Measurements from ENCODE around the gene TRMT61A. TPM values are rescaled to one million over a fixed set of nuclear protein-coding genes. Genes with fewer than 3 reads are reported as not detected.

The TRMT61A gene
- total RNA-seq, 1 donor from 2014 or later, result 13.7 TPM

GRCh38 chr14:103558071-103558882 is 29.3 kb downstream of the TRMT61A start:
- Histone ChIP-seq H3K4me3 (ENCODE audit: low read depth, low read length) (no peak overlapping the region), H3K36me3 (ENCODE audit: control insufficient read depth, insufficient read depth, low read length) (peaks cover 7% of the 10 kb centered on the region), H3K27me3 (ENCODE audit: control insufficient read depth, insufficient read depth, low read length) (no peaks in the 10 kb centered on the region)
- no peak for TF ChIP-seq CTCF (IDR thresholded peaks at IDR 0.05; ENCODE audit: insufficient read depth, low read length, severe bottlenecking)
- no peak for FAIRE-seq
- no peak for DNase-seq (ENCODE audit: low read depth)

- FAIRE-seq (no peak), DNase-seq (ENCODE audit: low read depth) (no peak)
- no peak overlapping the region for H3K4me3 ChIP-seq (ENCODE audit: low read depth, low read length)
- no peak for TF ChIP-seq CTCF (IDR thresholded peaks at IDR 0.05; ENCODE audit: insufficient read depth, low read length, severe bottlenecking)
- no peaks in the 10 kb centered on the region for H3K27me3 ChIP-seq (ENCODE audit: control insufficient read depth, insufficient read depth, low read length)
- H3K36me3 ChIP-seq (ENCODE audit: control insufficient read depth, insufficient read depth, low read length), result peaks cover 7% of the 10 kb centered on the region
These were observed 30.8 kb downstream of the TRMT61A start for GRCh38 chr14:103559766-103560165.

- TF ChIP-seq CTCF (IDR thresholded peaks at IDR 0.05; ENCODE audit: insufficient read depth, low read length, severe bottlenecking), result no peak
- H3K36me3 ChIP-seq (ENCODE audit: control insufficient read depth, insufficient read depth, low read length), result peaks cover 7% of the 10 kb centered on the region
- H3K27me3 ChIP-seq (ENCODE audit: control insufficient read depth, insufficient read depth, low read length), result no peaks in the 10 kb centered on the region
- H3K4me3 ChIP-seq (ENCODE audit: low read depth, low read length), result no peak overlapping the region
- FAIRE-seq, result no peak
- no peak for DNase-seq (ENCODE audit: low read depth)
These were observed 31.7 kb downstream of the TRMT61A start for GRCh38 chr14:103560691-103561090.

GRCh38 chr14:103561381-103562178 is 32.6 kb downstream of the TRMT61A start:
- DNase-seq (ENCODE audit: low read depth), result peak; percentile 59
- H3K4me3 ChIP-seq (ENCODE audit: low read depth, low read length), result peak overlapping the region; percentile 92
- FAIRE-seq, result no peak
- H3K36me3 ChIP-seq (ENCODE audit: control insufficient read depth, insufficient read depth, low read length), result peaks cover 8% of the 10 kb centered on the region
- no peak for TF ChIP-seq CTCF (IDR thresholded peaks at IDR 0.05; ENCODE audit: insufficient read depth, low read length, severe bottlenecking)
- no peaks in the 10 kb centered on the region for H3K27me3 ChIP-seq (ENCODE audit: control insufficient read depth, insufficient read depth, low read length)

GRCh38 chr14:103562179-103562428 is 33.1 kb downstream of the TRMT61A start:
- no peak for TF ChIP-seq CTCF (IDR thresholded peaks at IDR 0.05; ENCODE audit: insufficient read depth, low read length, severe bottlenecking)
- Histone ChIP-seq H3K27me3 (ENCODE audit: control insufficient read depth, insufficient read depth, low read length) (no peaks in the 10 kb centered on the region), H3K36me3 (ENCODE audit: control insufficient read depth, insufficient read depth, low read length) (peaks cover 8% of the 10 kb centered on the region), H3K4me3 (ENCODE audit: low read depth, low read length) (peak overlapping the region; percentile 92)
- DNase-seq (ENCODE audit: low read depth) (no peak), FAIRE-seq (no peak)
